NCI-H128 (cell line): Measurements from ENCODE around the gene IFT57.
"Not testable (repeated sequence)": the region's sequence is repeated elsewhere in the genome, so short reads cannot be mapped to it uniquely, and the experiment has no call there.

Experiments used
- DNase-seq: peaks from one replicate; lab custom pipeline; 2025; ENCODE audit not compliant: unreplicated experiment; lab: John Stamatoyannopoulos, UW

IFT57 gene

DNA sequence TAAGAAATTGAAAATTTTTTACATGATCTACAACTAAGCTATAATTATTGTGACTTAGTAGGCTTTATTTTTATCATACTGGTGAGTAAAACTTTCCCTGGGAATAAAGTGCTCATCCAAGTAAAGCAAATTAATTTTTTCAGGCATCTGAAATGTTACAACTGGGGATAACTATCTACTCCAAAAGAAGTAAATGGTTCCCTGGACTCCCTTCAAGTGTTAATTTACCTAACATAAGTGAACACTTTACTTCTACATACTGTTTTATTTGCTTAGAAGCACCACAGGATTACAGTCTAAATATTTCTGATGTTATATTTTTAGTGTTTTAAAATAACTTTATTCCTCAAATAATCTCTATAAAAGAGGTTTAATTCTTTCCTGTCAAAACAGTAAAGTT is 57.8 kb downstream of the IFT57 start:
- DNase-seq: no peak

DNA sequence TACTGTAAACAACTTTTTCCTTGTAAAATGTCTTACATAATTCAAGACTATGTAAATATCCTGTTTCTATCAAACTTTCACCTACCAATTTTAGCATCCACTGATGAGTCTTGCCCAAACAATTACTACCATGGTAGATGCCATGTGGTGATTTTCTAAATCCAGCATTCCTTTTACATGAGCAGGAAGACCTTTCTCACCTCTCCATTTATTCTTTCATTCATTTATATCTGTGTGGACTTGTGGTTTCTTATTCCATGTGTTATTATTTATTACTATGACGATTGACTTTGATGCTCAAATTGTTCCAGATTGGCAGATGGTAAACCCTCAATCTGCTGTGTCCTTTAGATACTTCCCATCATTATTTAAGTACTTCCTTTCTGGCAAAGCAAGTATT is 62.4 kb downstream of the IFT57 start:
- DNase-seq: no peak

DNA sequence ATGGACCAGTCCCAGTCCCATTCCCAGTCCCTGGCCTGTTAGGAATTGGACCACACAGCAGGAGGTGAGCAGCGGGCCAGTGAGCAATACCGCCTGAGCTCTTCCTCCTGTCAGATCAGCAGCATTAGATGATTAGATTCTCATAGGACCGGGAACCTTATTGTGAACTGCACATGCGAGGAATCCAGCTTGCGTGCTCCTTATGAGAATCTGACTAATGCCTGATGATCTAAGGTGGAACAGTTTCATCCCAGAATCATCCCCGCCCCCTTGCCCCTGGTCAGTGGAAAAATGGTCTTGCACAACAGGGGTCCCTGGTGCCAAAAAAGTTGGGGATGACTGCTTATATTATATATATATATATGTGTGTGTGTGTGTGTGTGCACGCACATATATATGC is 63.1 kb downstream of the IFT57 start:
- no peak for DNase-seq

DNA sequence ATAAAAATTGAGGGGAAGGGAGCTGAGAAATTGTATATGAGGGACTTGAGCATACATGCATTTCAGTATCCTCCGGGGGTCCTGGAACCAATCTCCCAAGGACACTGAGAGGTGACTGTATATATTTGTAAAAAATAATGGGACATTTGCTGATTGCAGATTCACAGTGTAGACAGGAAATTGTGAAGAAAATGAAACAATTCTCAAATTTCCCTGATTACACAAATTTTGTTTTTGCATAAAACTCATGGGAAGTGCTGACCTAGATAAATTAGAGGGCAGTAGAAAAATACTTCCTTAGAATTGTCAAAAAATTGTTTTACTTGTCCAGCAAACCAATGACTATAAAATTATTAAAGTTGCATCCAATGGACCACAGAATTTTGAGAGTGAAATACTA is 64.0 kb downstream of the IFT57 start:
- DNase-seq: no peak

DNA sequence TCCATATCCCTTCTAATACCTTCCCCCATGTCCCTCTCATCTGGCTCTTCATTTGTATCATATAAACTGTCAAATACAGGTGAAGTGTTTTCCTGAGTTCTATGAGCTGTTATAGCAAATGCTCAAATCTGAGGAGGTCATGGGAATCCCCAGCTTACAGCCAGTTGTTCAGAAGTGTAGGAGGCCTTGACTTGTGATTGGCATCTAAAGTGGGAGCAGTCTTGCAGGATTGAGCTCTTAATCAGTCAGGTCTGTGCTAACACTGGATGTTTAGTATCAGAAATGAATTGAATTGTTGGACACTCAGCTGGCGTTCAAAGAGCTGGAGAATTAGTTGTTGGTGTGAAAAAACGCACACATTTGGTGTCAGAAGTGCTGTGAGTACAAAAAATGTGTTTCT is 65.0 kb downstream of the IFT57 start:
- no peak for DNase-seq

DNA sequence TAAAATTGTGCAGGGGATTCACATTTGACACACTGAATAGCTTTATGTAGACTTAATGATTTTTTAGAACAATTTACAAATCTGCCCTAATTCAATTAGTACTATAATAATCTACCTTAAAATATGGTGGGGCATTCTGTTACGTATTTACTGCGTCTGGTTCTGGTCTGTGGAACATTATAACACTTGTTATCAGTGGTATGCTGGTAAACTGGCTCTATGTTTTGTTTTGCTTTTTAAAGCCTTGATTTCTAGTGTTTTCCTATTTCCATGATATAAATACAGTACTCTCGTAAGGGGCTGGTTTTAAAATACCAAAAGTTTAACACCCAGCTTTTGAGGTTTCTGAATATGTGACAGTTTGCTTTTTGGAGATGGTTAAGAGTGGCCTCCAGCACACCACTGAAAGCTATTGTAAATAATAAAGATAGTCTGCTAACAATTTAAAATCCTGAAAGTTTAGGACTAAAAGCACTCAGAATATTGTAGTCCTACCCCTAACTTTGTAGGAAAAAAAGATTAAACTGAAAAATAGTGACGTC is 65.8 kb downstream of the IFT57 start:
- DNase-seq: no peak

DNA sequence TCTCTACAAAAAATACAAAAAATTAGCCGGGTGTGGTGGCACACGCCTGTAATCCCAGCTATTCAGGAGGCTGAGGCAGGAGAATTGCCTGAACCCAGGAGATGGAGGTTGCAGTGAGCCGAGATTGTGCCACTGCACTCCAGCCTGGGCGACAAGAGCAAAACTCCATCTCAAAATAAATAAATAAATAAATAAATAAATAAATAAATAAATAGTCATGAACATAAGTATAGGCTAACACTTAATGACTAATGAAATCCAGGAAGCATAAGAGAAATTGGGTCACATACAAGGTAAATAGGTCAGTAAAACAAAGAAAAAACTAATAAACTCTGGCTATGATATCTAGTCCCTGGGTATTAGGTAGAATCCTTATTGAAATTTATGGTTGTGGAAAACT is 66.6 kb downstream of the IFT57 start:
- DNase-seq: not testable (repeated sequence)

DNA sequence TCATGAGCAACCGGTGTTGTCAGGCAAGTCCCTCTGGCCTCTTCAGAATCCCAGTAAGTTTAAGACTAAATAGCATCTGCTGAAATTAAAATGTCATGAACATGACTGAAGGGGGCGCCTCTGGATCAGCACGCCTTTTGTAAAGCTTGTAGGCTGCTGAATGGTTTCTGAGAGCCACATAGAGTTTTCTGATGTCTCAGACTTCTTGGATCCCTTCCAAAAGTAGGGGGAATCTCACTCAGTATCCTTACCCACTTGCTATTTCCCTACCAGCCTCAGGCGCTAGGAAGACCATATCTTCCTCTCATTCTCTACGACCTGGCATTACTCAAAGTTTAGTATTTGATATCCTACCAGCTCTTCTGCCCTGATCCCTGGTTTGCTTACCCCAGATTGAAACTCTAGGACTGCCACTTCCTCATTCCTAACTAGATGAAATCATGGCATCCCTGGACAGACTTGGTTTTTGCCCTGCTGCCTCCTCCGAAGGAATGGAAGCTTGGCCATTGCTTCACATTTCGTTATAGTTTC is 68.7 kb downstream of the IFT57 start:
- no peak for DNase-seq

DNA sequence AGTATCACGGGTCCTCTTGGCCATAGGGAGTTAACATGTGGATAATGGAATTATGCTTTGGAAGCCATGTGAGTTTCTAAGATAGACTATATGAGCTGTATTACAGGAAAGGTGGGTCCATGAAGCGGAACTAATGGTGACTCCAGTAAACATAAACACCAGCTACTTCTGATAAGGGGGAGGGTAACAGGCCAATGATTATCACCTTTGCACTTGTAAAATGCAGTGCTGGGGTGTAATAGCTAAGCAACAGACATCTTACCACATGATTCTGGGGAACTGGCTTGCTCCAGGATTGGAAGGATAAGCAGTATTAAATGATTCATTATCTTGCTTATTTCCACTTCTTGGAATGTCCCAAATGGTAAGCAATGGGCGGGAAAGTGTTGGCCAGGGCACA is 70.0 kb downstream of the IFT57 start:
- DNase-seq: no peak

DNA sequence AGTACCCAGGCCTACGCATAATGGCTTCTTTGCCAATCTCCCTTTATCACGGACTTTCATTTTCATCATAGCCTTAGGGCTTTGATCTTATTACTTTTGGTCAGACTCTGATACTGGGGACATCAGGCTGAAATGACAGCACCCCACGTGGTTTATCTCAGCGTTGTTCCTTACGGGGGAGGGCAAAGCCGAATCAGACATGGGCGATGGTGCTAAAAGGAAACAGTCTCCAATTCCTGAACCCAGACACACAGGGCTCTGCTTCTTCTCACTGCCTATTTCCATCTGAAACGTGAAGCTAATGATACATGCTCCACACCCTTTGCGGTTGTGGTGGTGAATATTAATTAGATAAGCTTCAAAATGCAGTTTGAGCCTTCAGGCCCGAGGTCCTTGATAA is 72.0 kb downstream of the IFT57 start:
- no peak for DNase-seq

DNA sequence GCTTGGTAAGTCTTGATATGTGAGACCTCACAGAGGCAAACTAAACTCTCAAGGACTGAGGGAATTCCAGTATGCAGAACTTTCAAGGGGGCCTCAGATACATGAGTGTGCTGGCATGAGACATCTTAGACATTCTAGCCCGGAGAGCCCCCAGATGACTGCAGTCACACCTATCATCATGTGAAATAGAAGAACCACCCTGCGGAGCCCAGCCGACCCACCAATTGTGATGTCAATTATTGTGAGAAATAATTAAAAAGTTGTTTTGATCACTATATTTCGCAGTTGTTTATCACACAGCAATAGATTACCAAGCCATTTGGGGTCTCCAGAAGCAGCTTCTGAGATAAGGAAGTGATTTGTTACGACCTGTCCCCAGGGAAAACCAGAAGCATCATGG is 76.1 kb downstream of the IFT57 start:
- DNase-seq: no peak

DNA sequence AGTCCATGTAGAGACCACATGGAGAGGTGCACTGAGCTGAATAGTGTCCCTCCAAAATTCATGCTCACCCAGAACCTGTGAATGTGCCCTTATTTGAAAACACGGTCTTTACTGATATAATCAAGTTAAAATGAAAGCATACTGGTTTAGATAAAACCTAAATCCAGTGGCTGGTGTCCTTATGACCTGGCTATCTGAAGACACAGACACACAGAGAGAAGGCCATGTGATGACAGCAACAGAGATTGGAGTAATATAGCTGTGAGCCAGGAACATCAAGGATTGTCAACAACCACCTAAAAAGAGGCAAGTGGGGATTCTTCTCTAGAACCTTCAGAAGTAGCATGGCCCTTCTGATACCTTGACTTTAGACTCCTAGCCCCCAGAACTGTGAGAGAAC is 76.6 kb downstream of the IFT57 start:
- DNase-seq: no peak

DNA sequence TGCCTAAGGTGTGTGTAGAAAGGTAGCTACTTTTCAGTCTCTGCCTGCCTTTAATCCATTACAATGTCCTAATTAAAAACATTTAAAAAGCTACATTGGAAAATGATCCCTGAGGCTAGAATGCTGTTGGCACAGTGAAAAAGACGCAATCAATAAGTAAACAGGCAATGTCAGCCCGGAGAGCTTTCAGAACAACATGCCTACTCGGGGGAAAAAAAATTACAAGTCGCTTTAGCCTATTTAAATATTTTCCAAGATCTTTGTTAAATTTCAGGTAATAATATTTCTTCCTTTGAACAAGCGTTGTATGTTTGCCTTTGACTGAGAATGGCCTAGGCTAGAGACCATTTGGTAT is 84.8 kb downstream of the IFT57 start:
- DNase-seq: no peak

DNA sequence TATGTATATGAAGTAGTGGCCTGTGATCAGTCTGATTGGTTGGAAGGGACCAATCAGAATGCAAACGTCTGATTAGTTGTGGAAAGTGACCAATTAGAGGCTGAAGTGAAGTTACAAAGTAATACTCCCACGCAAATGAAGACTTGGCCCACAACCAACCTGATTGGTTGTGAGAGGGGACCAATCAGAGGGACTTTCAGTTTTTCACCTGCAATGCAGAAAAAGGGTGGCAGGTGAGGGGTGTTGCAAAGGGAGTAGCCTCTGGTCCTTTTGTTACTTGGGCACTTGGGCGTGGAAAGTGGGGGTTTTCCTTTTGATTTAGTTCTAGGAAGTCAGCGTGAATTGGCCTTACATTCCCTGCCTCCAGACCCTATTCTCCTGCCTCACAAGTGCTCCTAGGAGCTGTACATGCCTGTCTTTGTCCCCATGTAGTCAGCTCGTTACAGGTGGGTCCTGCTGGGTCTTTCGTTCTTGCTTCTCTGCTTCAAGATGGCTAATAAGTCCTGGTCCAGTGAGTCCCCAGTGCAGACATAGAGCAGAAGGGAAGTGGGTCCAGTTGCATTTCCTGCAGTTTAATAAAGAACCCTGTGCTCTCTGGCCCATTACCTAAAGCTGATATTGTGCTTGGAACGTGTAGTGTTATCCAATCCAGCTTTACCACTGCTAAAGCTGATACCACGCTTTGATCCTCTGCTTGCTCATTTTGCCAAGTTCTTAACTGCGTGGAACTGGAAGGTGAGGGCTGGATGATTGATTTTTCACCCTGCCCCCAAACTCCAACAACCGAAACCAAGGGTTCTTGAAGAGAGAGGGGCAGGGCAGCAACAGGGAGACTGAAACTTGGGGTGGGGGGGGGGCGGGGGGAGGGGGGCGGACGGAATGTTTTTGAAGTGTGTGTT is 85.4 kb downstream of the IFT57 start:
- no peak for DNase-seq

DNA sequence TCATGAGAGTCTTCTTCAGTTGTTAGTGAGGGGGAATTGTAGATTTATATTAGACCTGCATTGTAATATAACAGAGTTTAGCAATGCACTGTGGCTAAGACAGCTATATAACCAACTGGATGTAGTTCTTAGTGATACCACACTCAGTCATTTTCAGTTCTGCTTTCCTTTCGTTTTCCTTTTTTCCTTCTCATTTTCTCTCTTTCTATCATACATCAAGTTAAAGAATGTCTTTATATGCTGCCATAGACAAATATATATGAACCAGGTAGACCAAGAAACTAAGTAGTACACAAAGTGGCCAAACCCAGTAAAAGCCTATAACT is 87.7 kb downstream of the IFT57 start:
- no peak for DNase-seq

DNA sequence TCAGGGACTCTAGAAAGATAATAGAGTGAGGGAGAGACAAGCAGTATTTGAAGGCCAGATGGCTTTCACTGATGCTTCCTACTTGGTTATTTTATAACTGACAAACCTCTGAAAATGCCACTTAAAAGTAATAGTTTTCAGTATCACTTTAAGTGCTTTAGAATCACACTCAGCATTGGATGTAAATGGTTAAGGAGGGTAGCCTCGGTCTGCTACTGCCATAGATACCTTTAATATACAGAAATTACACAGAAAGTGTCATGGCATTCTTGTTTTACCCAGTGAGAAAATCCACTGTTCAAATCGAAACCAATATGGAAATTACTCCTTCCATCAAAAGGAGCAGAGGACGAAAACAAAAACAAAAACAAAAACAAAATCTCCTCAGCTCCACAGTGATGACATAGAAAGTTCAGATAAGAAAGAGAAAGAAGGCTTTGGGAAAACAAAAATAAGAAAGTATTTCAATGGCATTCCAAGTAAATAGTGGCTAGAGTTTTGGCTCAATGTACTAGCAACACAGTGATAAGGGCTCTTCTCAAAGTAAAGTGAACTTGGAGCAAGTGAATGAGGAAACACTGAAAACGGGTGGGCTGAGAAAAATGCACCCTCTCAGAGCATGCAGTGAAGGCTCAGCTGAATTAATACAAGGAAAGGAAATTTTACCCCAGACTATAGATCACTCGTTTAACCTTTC is 88.2 kb downstream of the IFT57 start:
- no peak for DNase-seq

DNA sequence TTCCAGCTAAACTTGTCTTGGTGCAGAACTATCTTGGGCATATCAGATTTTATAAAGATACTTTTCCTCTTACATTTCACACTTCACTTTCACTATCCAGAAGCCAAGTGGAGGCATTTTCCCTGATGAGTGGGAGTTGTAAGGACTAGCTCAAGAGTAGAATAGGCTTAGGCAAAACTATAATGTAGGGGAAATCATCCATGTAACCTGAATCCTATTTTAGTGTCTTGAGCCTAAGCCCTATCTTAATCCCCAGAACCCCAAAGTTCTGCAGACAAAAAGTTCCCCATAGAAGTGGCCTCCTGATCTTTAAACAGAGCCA is 89.2 kb downstream of the IFT57 start:
- DNase-seq: no peak

DNA sequence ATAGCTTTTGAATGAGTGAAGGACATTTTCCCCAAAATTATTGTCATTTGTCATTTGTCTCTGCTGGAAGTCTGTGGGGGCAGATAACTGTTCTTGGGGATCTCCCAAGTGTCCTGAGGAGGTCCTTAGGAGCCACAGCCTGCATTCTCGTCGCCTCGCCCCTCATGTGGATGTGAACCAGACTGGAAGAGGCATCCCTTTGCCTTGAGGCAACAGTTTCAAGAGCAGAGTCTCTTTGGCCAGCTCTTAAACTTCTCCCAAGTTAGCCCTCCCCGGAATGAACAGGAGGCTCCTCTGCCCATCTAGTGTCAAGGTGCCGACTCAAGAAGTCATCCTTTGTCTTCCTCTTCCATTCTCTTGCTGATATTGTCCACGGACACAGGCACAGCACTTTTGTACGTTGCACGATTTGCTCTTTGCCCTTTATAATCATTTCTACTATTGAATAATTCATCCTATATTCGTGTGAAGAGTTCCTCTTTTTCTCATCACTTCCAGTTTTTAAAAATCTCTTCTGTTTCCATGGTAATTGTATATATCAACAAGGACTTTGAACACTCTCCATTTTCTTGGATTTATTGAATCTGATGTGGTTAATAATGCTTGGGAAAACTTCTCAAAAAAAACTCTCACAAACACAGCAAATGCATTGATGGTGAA is 90.6 kb downstream of the IFT57 start:
- DNase-seq: no peak

DNA sequence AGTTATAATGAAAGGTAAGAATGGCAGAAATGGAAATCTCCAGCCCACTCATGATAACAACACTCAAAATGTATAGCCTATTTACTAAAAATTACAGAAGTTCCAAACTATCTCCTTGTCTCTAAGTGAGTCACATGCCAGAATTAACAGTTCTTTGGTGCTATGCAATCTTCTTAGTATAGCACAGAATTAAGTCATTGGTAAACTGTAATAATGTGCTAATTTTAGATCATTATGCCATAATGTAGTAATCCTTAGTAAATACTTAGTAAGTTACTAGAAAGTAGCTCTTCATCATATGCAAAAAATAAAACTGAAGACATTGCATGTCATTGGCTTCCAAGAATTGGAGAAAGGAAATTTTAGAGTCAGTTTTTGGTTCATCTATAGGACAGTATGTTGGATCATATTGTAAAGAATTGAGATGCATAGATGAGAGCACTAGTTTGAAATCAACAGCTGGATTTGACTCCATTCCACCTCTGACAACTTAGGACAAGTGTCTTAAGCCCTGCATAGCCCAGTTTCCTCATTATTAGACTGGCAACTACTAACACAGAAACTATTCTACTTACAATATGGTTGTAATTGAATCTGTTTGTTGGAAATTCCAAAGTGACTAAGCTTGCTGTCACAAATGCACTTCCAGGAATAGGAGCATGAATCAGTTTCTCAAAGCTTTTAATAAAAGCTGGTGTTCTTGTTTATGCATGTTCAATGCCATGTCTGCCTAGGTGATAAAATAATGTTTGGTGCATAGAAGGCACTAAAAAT is 91.3 kb downstream of the IFT57 start:
- no peak for DNase-seq

DNA sequence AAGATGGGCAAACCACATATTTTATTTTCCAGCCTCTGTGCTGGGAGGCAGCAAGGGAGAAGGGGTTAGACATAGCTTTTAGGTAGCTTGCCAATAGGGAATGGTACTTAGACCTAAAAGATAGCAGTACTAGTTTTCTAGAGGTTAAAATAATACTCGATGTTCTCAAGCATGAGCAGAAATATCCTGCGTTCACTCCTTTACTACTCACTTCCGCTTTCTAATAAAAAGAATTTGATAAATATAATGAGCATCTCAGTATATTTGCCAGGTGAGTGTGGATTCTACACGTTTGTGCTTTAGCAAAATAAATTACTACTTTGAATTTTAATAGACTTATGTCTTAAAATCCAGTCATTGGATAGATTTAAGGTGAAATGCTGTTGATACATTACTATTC is 92.0 kb downstream of the IFT57 start:
- DNase-seq: no peak

DNA sequence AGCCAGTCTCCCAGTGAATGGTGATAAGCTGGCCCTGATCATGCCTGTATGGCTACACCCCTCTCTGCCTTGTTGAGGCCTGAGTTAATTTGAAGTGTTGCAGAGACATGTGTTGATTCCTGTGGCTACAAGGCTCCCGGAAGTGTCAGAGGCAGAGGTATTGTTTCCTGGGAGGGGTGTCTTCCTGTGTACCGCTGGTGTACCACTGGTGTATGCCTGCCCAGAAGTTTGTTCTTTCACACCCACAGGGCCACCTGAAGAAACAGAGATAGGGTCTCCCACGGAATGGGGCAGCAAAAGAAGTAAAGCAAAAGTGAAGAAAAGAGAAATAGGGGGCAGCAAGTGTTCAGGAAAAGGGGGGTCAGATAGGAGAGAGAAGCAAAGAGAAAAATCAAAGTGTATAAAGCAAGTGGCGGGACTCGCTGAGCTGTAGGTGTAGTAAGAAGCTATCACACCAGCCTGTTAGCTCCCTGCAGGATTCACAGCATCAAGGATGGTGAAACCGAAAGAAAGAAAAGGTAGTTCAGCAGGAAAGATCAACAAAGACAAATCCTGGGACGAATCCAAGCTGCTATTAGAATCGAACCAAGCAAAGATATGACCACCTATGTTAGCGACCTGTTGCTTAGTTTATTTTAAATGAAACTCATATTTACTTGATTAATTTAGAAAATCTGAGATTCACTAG is 94.8 kb downstream of the IFT57 start:
- no peak for DNase-seq
